SK-N-SH treated with all-trans-retinoic acid at 6 μM for 48 hours (cell line): ENCODE results near the gene SNX27.
"Not testable (repeated sequence)": the region's sequence is repeated elsewhere in the genome, so short reads cannot be mapped to it uniquely, and the experiment has no call there.

Experiments used
- ATAC-seq: fragments of 200-7000 bp; cut with Tn5 transposase; 3 replicates; pipeline ENCODE4 v1.9.1; 2020; ENCODE audit warnings: mild to moderate bottlenecking, moderate library complexity
- ARNTL ChIP-seq: fragments of 450-650 bp; formaldehyde crosslinking; IDR thresholded peaks from 2 replicates; pipeline ENCODE4 v1.5.0; 2020; ENCODE audit warnings: low read depth, mild to moderate bottlenecking, moderate library complexity, borderline replicate concordance
- BACH2 ChIP-seq: fragments of 250-450 bp; sonication (Bioruptor Pico); IDR thresholded peaks from 2 replicates; pipeline ENCODE4 v1.9.0; 2021; ENCODE audit warnings: mild to moderate bottlenecking, borderline replicate concordance
- CREB5 ChIP-seq: fragments of 250-450 bp; sonication (Bioruptor Pico); IDR thresholded peaks from 2 replicates; pipeline ENCODE4 v1.5.1; 2020; ENCODE audit warnings: low read depth, mild to moderate bottlenecking, moderate library complexity
- CSDC2 ChIP-seq: fragments of 250-450 bp; sonication (Bioruptor Pico); IDR thresholded peaks from 2 replicates; pipeline ENCODE4 v1.5.0; 2020; ENCODE audit warnings: mild to moderate bottlenecking, moderate library complexity
- CSRNP3 ChIP-seq: fragments of 250-450 bp; sonication (Bioruptor Pico); IDR thresholded peaks from 2 replicates; pipeline ENCODE4 v1.5.1; 2021; ENCODE audit warnings: mild to moderate bottlenecking, moderate library complexity
- ESRRG ChIP-seq: fragments of 250-450 bp; sonication (Bioruptor Pico); IDR thresholded peaks from 2 replicates; pipeline ENCODE4 v1.6.1; 2021; ENCODE audit warnings: mild to moderate bottlenecking
- GLIS3 ChIP-seq: fragments of 250-450 bp; sonication (Bioruptor Pico); IDR thresholded peaks from 2 replicates; pipeline ENCODE4 v1.5.0; 2020; ENCODE audit warnings: mild to moderate bottlenecking, moderate library complexity
- ISL1 ChIP-seq: fragments of 250-450 bp; sonication (Bioruptor Pico); IDR thresholded peaks from 2 replicates; pipeline ENCODE4 v2.1.2; 2022; ENCODE audit warnings: mild to moderate bottlenecking, moderate library complexity
- OSR1 ChIP-seq: fragments of 250-450 bp; sonication (Bioruptor Pico); IDR thresholded peaks from 2 replicates; pipeline ENCODE4 v1.8.0; 2022; ENCODE audit warnings: moderate library complexity, mild to moderate bottlenecking, inconsistent platforms
- PATZ1 ChIP-seq: fragments of 250-450 bp; sonication (Bioruptor Pico); IDR thresholded peaks from 2 replicates; pipeline ENCODE4 v1.8.0; 2020; ENCODE audit warnings: mild to moderate bottlenecking, moderate library complexity, borderline replicate concordance
- POU6F1 ChIP-seq: fragments of 250-450 bp; sonication (Bioruptor Pico); IDR thresholded peaks from 2 replicates; pipeline ENCODE4 v1.8.0; 2021; ENCODE audit warnings: low read depth, mild to moderate bottlenecking, moderate library complexity, borderline replicate concordance
- PPARA ChIP-seq: fragments of 250-450 bp; sonication (Bioruptor Pico); IDR thresholded peaks from 2 replicates; pipeline ENCODE4 v1.5.0; 2020; ENCODE audit warnings: mild to moderate bottlenecking, borderline replicate concordance
- RARB ChIP-seq: fragments of 250-450 bp; sonication (Bioruptor Pico); IDR thresholded peaks from 2 replicates; pipeline ENCODE4 v1.8.0; 2021; ENCODE audit warnings: mild to moderate bottlenecking, moderate library complexity
- SNAI2 ChIP-seq: fragments of 250-450 bp; sonication (Bioruptor Pico); IDR thresholded peaks from 2 replicates; pipeline ENCODE4 v1.5.0; 2020; ENCODE audit warnings: mild to moderate bottlenecking, moderate library complexity
- TOX ChIP-seq: fragments of 250-450 bp; sonication (Bioruptor Pico); IDR thresholded peaks from 2 replicates; pipeline ENCODE4 v1.8.0; 2021; ENCODE audit warnings: mild to moderate bottlenecking, moderate library complexity, borderline replicate concordance
- ZC3H10 ChIP-seq: fragments of 250-450 bp; sonication (Bioruptor Pico); IDR thresholded peaks from 2 replicates; pipeline ENCODE4 v1.5.1; 2021; ENCODE audit warnings: mild to moderate bottlenecking, moderate library complexity
- ZFP3 ChIP-seq: fragments of 250-450 bp; sonication (Bioruptor Pico); IDR thresholded peaks from 2 replicates; pipeline ENCODE4 v1.5.0; 2020; ENCODE audit warnings: mild to moderate bottlenecking, moderate library complexity
- ZFP30 ChIP-seq: fragments of 450-650 bp; formaldehyde crosslinking; IDR thresholded peaks from 2 replicates; pipeline ENCODE4 v1.5.0; 2022; ENCODE audit warnings: mild to moderate bottlenecking, moderate library complexity
- ZNF8 ChIP-seq: fragments of 450-650 bp; formaldehyde crosslinking; IDR thresholded peaks from 2 replicates; pipeline ENCODE4 v1.5.0; 2020; ENCODE audit warnings: mild to moderate bottlenecking, moderate library complexity

SNX27 gene

GRCh38 chr1:151616505-151616849 lies 4.6 kb downstream of the SNX27 start:
- no peak for ATAC-seq
- TF ChIP-seq ZC3H10 (CRISPR knock-in tag), result no peak
- TF ChIP-seq ZFP30 (CRISPR knock-in tag), result no peak
- TF ChIP-seq ESRRG (CRISPR knock-in tag), result no peak
- TF ChIP-seq POU6F1, result no peak
- TF ChIP-seq ISL1 (CRISPR knock-in tag), result no peak

- TF ChIP-seq TOX (CRISPR knock-in tag) (no peak), CREB5 (no peak), CSDC2 (CRISPR knock-in tag) (no peak), SNAI2 (no peak), GLIS3 (no peak), PATZ1 (no peak)
- TF ChIP-seq, all 23 proteins: peak for 0
- no peak for ATAC-seq
Measured at GRCh38 chr1:151618003-151618402, 6.2 kb downstream of the SNX27 start.

GRCh38 chr1:151618470-151618869 lies 6.6 kb downstream of the SNX27 start:
- no peak for TF ChIP-seq RARB
- no peak for TF ChIP-seq CSRNP3 (CRISPR knock-in tag)
- TF ChIP-seq ISL1 (CRISPR knock-in tag), result no peak
- no peak for TF ChIP-seq ZNF8 (CRISPR knock-in tag)
- no peak for TF ChIP-seq PPARA
- no peak for TF ChIP-seq ARNTL (CRISPR knock-in tag)
- no peak for TF ChIP-seq OSR1 (CRISPR knock-in tag)
- no peak for ATAC-seq

- ATAC-seq, result not testable (repeated sequence)
Measured at GRCh38 chr1:151618996-151619395, 7.1 kb downstream of the SNX27 start.

- TF ChIP-seq BACH2 (CRISPR knock-in tag) (no peak), ZFP3 (CRISPR knock-in tag) (no peak), OSR1 (CRISPR knock-in tag) (no peak), PATZ1 (no peak), TOX (CRISPR knock-in tag) (no peak), ARNTL (CRISPR knock-in tag) (no peak), GLIS3 (no peak)
- peak; percentile 73 for ATAC-seq
Measured at GRCh38 chr1:151619489-151620093, 7.7 kb downstream of the SNX27 start.
